SK-N-MC (cell line): ENCODE results near the gene CCDC124.

Source experiments
- EZH2 ChIP-seq: fragments of 200-600 bp; sonication (generic); IDR thresholded peaks from one replicate; pipeline ENCODE4 v1.6.1; 2017; ENCODE audit warnings: antibody characterized with exemption
- FOXP2 ChIP-seq: optimal IDR thresholded peaks from 2 replicates; pipeline ENCODE3; 2011; ENCODE audit warnings: mild to moderate bottlenecking, moderate library complexity; ENCODE audit not compliant: insufficient read depth; ENCODE audit errors: extremely low read length, control extremely low read depth
- POLR2AphosphoS5 ChIP-seq: IDR thresholded peaks from 2 replicates; pipeline ENCODE4 v1.6.1; 2012; ENCODE audit warnings: mild to moderate bottlenecking, low read depth, low read length, borderline replicate concordance

DNA sequence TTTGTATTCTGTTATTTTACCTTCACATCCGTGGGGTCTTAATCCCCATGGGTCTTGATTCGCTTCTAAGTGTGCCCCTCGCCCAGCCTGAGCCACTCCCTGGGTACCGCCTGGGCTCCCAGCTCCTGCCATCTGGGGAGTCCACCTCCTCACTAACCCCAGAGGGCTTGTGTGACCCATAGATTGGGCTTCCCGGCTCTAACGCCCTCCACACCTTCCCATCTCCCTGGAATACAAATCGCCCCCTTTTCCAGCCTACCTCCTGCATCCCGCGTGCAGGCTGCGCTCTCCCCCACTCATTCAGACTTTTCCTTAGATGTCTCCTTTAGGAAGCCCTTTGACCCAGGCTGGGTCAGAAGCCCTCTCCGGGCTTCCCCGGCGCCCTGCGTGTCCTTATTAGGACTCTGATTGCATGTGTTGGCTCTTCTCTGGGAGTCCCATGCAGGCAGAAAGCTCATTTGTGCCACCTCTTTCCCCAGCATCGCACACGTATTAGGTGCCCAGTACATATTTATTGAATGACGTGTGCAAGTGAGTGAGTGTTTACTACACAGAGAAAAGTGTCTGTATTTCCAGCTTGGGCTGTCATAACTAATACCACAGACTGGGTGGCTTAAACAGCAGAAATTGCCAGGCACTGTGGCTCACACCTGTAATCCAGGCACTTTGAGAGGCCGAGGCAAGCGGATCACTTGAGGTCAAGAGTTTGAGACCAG is 757 bp downstream of the CCDC124 start:
- TF ChIP-seq EZH2 (no peak), POLR2AphosphoS5 (no peak), FOXP2 (no peak)
